Muscle layer of colon (tissue), 2 donors: ENCODE measurements around the gene NDRG2.
"Not testable (repeated sequence)": the region's sequence is repeated elsewhere in the genome, so short reads cannot be mapped to it uniquely, and the experiment has no call there.

Experiments
- H3K27ac ChIP-seq: one replicate; pipeline ENCODE4 v1.7.0; 2013; ENCODE audit warnings: low read depth, mild to moderate bottlenecking, low read length, moderate library complexity
- H3K27me3 ChIP-seq, 2 donors: one replicate each; pipeline ENCODE4 v1.7.0; 2013; ENCODE audit warnings: low read length in 2 of 2, mild to moderate bottlenecking in 2 of 2; ENCODE audit not compliant: insufficient read depth in 2 of 2, control insufficient read depth in 1 of 2
- H3K36me3 ChIP-seq: one replicate; pipeline ENCODE4 v1.7.0; 2013; ENCODE audit warnings: mild to moderate bottlenecking, low read length; ENCODE audit not compliant: insufficient read depth
- H3K4me1 ChIP-seq: one replicate; pipeline ENCODE4 v1.7.0; 2013; ENCODE audit warnings: mild to moderate bottlenecking, low read length; ENCODE audit not compliant: insufficient read depth
- H3K4me3 ChIP-seq, 2 donors: one replicate each; pipeline ENCODE4 v1.7.0; 2013; ENCODE audit warnings: low read length in 2 of 2, low read depth in 1 of 2, mild to moderate bottlenecking in 1 of 2, moderate library complexity in 1 of 2
- H3K9ac ChIP-seq: one replicate; pipeline ENCODE4 v1.7.0; 2013; ENCODE audit warnings: low read length
- H3K9me3 ChIP-seq: one replicate; pipeline ENCODE4 v1.7.0; 2013; ENCODE audit warnings: mild to moderate bottlenecking, low read length
- donor health status: abdominal sarcoma.
- donor health status: Adenocarcinoma of cecum.

NDRG2 gene

DNA sequence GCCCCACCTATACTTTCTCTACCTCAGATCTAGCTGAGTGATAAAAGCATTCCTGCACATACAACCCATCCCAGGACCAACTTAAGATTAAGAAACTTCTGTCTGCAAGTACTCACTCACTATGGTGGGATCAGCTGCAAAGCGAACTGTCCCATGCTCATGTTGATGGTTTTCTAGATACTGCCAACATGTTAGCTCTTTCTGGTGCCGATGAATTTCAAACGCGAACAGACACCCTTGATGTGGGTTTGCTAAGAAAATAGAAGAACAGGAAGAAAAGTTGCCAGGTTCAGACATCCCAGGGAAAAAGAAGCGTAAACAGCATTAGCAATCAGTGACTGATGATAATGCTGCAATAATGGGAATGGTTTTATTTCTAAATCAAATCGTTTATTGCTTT is 27.3 kb downstream of the NDRG2 start:
- no peaks in the 10 kb centered on the region for H3K27me3 ChIP-seq
- H3K9me3 ChIP-seq = no peaks in the 10 kb centered on the region
- H3K36me3 ChIP-seq = peaks cover 47% of the 10 kb centered on the region
- peaks cover 4% of the 10 kb centered on the region for H3K4me1 ChIP-seq
- no peak overlapping the region for H3K4me3 ChIP-seq
- H3K9ac ChIP-seq = no peak overlapping the region
- no peak overlapping the region for H3K27ac ChIP-seq

GRCh38 chr14:20997115-20997514 is 27.7 kb downstream of the NDRG2 start:
- H3K27ac ChIP-seq = no peak overlapping the region
- no peak overlapping the region for H3K9ac ChIP-seq
- H3K4me1 ChIP-seq = peaks cover 5% of the 10 kb centered on the region
- H3K9me3 ChIP-seq = no peaks in the 10 kb centered on the region
- no peaks in the 10 kb centered on the region for H3K27me3 ChIP-seq
- no peak overlapping the region for H3K4me3 ChIP-seq
- peaks cover 51% of the 10 kb centered on the region for H3K36me3 ChIP-seq

GRCh38 chr14:20996521-20996920 is 28.3 kb downstream of the NDRG2 start:
- Histone ChIP-seq H3K9ac (no peak overlapping the region), H3K9me3 (no peaks in the 10 kb centered on the region), H3K27me3 (no peaks in the 10 kb centered on the region), H3K4me1 (peaks cover 11% of the 10 kb centered on the region), H3K4me3 (no peak overlapping the region), H3K27ac (no peak overlapping the region), H3K36me3 (peaks cover 52% of the 10 kb centered on the region)

- Histone ChIP-seq H3K4me1 (peaks cover 27% of the 10 kb centered on the region), H3K36me3 (peaks cover 27% of the 10 kb centered on the region), H3K9me3 (no peaks in the 10 kb centered on the region), H3K27ac (peak within 1 kb of the TSS; percentile 69), H3K27me3 (no peaks in the 10 kb centered on the region), H3K4me3 (peak within 1 kb of the TSS; percentile 53 to 99), H3K9ac (peak within 1 kb of the TSS; percentile 87)
Measured at GRCh38 chr14:20989787-20990600, 34.9 kb downstream of the NDRG2 start, which contains the start of gene METTL17. TSS of gene METTL17 (plus strand) at chr14:20989980. CDS start at chr14:20990003, 23 bp downstream.

- Histone ChIP-seq H3K36me3 (peaks cover 21% of the 10 kb centered on the region), H3K4me3 (no peak overlapping the region), H3K4me1 (peaks cover 27% of the 10 kb centered on the region), H3K9ac (no peak overlapping the region), H3K9me3 (no peaks in the 10 kb centered on the region), H3K27ac (peak overlapping the region; percentile 69), H3K27me3 (no peaks in the 10 kb centered on the region)
Measured at GRCh38 chr14:20989471-20989786, 35.4 kb downstream of the NDRG2 start.

- Histone ChIP-seq H3K27me3 (no peaks in the 10 kb centered on the region), H3K27ac (peak overlapping the region; percentile 69), H3K9ac (peak overlapping the region; percentile 33), H3K4me1 (peaks cover 27% of the 10 kb centered on the region), H3K4me3 (no peak overlapping the region), H3K36me3 (peaks cover 16% of the 10 kb centered on the region), H3K9me3 (no peaks in the 10 kb centered on the region)
Measured at GRCh38 chr14:20988717-20989470, 36.0 kb downstream of the NDRG2 start.

GRCh38 chr14:20986811-20987210 is 38.0 kb downstream of the NDRG2 start:
- H3K4me1 ChIP-seq = peaks cover 23% of the 10 kb centered on the region
- no peak overlapping the region for H3K27ac ChIP-seq
- no peaks in the 10 kb centered on the region for H3K36me3 ChIP-seq
- H3K9ac ChIP-seq = no peak overlapping the region
- no peaks in the 10 kb centered on the region for H3K27me3 ChIP-seq
- no peaks in the 10 kb centered on the region for H3K9me3 ChIP-seq
- H3K4me3 ChIP-seq = no peak overlapping the region

GRCh38 chr14:20985650-20986049 is 39.2 kb downstream of the NDRG2 start:
- H3K27ac ChIP-seq, H3K36me3 ChIP-seq, H3K9me3 ChIP-seq, H3K4me3 ChIP-seq, H3K9ac ChIP-seq, H3K27me3 ChIP-seq: not testable (repeated sequence)
- H3K4me1 ChIP-seq = peaks cover 12% of the 10 kb centered on the region

- no peaks in the 10 kb centered on the region for H3K9me3 ChIP-seq
- no peaks in the 10 kb centered on the region for H3K36me3 ChIP-seq
- no peak overlapping the region for H3K27ac ChIP-seq
- H3K9ac ChIP-seq = no peak overlapping the region
- H3K4me3 ChIP-seq = no peak overlapping the region
- no peaks in the 10 kb centered on the region for H3K4me1 ChIP-seq
- H3K27me3 ChIP-seq = no peaks in the 10 kb centered on the region
Measured at GRCh38 chr14:20982646-20983369, 42.1 kb downstream of the NDRG2 start.

DNA sequence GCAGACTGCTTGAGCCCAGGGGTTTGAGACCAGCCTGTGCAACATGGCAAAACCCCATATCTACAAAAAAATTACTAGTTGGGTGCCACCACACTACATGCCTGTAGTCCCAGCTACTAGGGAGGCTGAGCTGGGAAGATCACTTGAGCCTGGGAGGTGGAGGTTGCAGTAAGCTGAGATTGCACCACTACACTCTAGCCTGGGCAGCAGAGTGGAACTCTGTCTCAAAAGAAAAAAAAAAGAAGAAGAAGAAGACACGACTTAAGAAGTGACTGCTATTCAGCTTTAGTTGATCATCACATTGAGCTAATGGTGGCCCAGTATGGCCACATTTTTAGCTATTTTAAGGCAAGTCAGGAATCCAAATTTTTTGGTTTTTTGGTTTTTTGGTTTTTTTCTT is 44.0 kb downstream of the NDRG2 start:
- H3K36me3 ChIP-seq = no peaks in the 10 kb centered on the region
- H3K4me1 ChIP-seq = no peaks in the 10 kb centered on the region
- no peak overlapping the region for H3K27ac ChIP-seq
- no peak overlapping the region for H3K9ac ChIP-seq
- H3K4me3 ChIP-seq = no peak overlapping the region
- H3K27me3 ChIP-seq = no peaks in the 10 kb centered on the region
- H3K9me3 ChIP-seq = no peaks in the 10 kb centered on the region

DNA sequence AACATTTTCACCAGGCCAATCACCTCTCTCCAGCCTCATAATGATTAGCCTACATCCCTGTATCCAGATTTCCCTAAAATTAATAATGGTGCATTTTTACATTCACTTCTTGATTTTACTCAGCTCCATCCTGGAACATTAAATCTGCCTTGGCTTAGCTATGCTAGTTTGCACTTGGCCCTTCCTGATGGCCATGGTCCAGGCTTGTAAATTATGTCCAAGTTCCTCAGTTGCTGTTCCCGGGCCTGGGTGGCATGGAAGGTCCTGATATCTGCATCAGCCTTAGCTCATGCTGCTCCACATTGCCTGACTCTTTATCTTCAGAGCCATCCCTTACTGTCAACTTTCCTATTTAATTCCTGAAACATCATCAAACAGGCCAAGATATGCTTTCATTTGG is 46.2 kb downstream of the NDRG2 start:
- H3K9ac ChIP-seq = no peak overlapping the region
- no peaks in the 10 kb centered on the region for H3K27me3 ChIP-seq
- H3K27ac ChIP-seq = no peak overlapping the region
- no peaks in the 10 kb centered on the region for H3K36me3 ChIP-seq
- no peaks in the 10 kb centered on the region for H3K9me3 ChIP-seq
- H3K4me3 ChIP-seq = no peak overlapping the region
- peaks cover 4% of the 10 kb centered on the region for H3K4me1 ChIP-seq
